PC-3 (cell line): ENCODE measurements around the gene CHRNA4. TPM values are rescaled to one million over a fixed set of nuclear protein-coding genes. Genes with fewer than 3 reads are reported as not detected.
"Not testable (repeated sequence)": the region's sequence is repeated elsewhere in the genome, so short reads cannot be mapped to it uniquely, and the experiment has no call there.

Experiments
- ATAC-seq: fragments of 200-7000 bp; cut with Tn5 transposase; 2 replicates; pipeline ENCODE4 v1.9.1; 2020; ENCODE audit warnings: mild to moderate bottlenecking, moderate library complexity
- BruUV-seq: library from RNA; stranded (reverse); fragments of 400-500 nt; replicated peaks from 2 replicates; lab custom pipeline; 2021; lab: Mats Ljungman, UMichigan
- CTCF ChIA-PET: fragments of 300-600 bp; sonication (Branson Sonifier 250); formaldehyde crosslinking; loops from one replicate; lab custom pipeline; 2022; ENCODE audit warnings: antibody characterized with exemption; lab: Charles Lee
- POLR2A ChIA-PET: fragments of 300-600 bp; sonication (Branson Sonifier 250); formaldehyde crosslinking; loops from one replicate; lab custom pipeline; 2022; ENCODE audit warnings: antibody characterized with exemption; ENCODE audit not compliant: unreplicated experiment; lab: Charles Lee
- DNase-seq: peaks from one replicate; pipeline ENCODE4 v3.0.0-alpha.2; 2015
- H2AFZ ChIP-seq: fragments of 300-600 bp; sonication (generic); 2 replicates; pipeline ENCODE4 v1.6.0; 2016; ENCODE audit warnings: antibody characterized with exemption, low read length
- H3F3A ChIP-seq: fragments of 300-600 bp; sonication (generic); one replicate; pipeline ENCODE4 v1.6.0; 2017; ENCODE audit warnings: antibody characterized with exemption, low read length, control low read depth, mild to moderate bottlenecking; ENCODE audit not compliant: unreplicated experiment
- H3K27ac ChIP-seq: fragments of 300-600 bp; sonication (generic); 2 replicates; pipeline ENCODE4 v1.5.1; 2016; ENCODE audit warnings: mild to moderate bottlenecking, low read length
- H3K27me3 ChIP-seq: fragments of 300-600 bp; sonication (generic); 2 replicates; pipeline ENCODE4 v1.6.1; 2016; ENCODE audit warnings: low read length, mixed read lengths
- H3K36me3 ChIP-seq: fragments of 300-600 bp; sonication (generic); 2 replicates; pipeline ENCODE4 v1.6.1; 2016; ENCODE audit warnings: low read depth, mixed run types, low read length, mixed read lengths
- H3K4me1 ChIP-seq: fragments of 300-600 bp; sonication (generic); 2 replicates; pipeline ENCODE4 v1.5.1; 2016; ENCODE audit warnings: low read length; ENCODE audit not compliant: insufficient read depth
- H3K4me2 ChIP-seq: fragments of 300-600 bp; sonication (generic); 2 replicates; pipeline ENCODE4 v1.6.0; 2016; ENCODE audit warnings: low read length
- H3K4me3 ChIP-seq: fragments of 300-600 bp; sonication (generic); 2 replicates; pipeline ENCODE4 v1.5.1; 2016; ENCODE audit warnings: mild to moderate bottlenecking, low read length, mixed read lengths
- H3K79me2 ChIP-seq: fragments of 300-600 bp; sonication (generic); 2 replicates; pipeline ENCODE4 v1.6.1; 2017; ENCODE audit warnings: low read length, mixed read lengths
- H3K9ac ChIP-seq: fragments of 300-600 bp; sonication (generic); 2 replicates; pipeline ENCODE4 v1.6.0; 2016; ENCODE audit warnings: mild to moderate bottlenecking, low read length
- H3K9me2 ChIP-seq: fragments of 300-600 bp; sonication (generic); replicated peaks from 2 replicates; pipeline ENCODE4 v1.6.1; 2016; ENCODE audit warnings: mixed run types, low read length, mixed read lengths
- H3K9me3 ChIP-seq: fragments of 300-600 bp; sonication (generic); 2 replicates; pipeline ENCODE4 v1.6.1; 2016; ENCODE audit warnings: low read length, mixed read lengths
- H4K20me1 ChIP-seq: fragments of 300-600 bp; sonication (generic); 2 replicates; pipeline ENCODE4 v1.6.1; 2016; ENCODE audit warnings: low read length, mixed read lengths
- CTCF ChIP-seq: fragments of 300-600 bp; sonication (generic); conservative IDR thresholded peaks from 2 replicates; pipeline ENCODE4 v1.5.1; 2017; ENCODE audit warnings: antibody characterized with exemption, low read depth, mild to moderate bottlenecking, low read length
- EZH2 ChIP-seq: fragments of 300-600 bp; sonication (generic); IDR thresholded peaks from one replicate; pipeline ENCODE4 v1.6.1; 2017; ENCODE audit warnings: antibody characterized with exemption, mild to moderate bottlenecking, low read length; ENCODE audit not compliant: unreplicated experiment
- EZH2phosphoT487 ChIP-seq: fragments of 300-600 bp; sonication (generic); IDR thresholded peaks from 2 replicates; pipeline ENCODE4 v1.6.1; 2018; ENCODE audit warnings: mild to moderate bottlenecking, antibody characterized with exemption, low read length, borderline replicate concordance
- intact Hi-C: fragments of 100-400 bp; cut with micrococcal nuclease; formaldehyde crosslinking; loops from 2 replicates; pipeline ENCODE4 v1.9.0; 2023
- total RNA-seq: library from RNA; depleted of rRNA; stranded (reverse); fragments of >200 nt; gene quantifications from 2 replicates; pipeline ENCODE4 v1.2.3, GENCODE V29; 2014

The CHRNA4 gene
- total RNA-seq, 1 experiment from 2014 or later = not detected

GRCh38 chr20:63342561-63343459 is 18.3 kb downstream of the CHRNA4 start:
- Histone ChIP-seq H4K20me1 (no peaks in the 10 kb centered on the region), H3K79me2 (no peaks in the 10 kb centered on the region), H3K27ac (no peak overlapping the region), H3K9me2 (no peaks in the 10 kb centered on the region), H3K36me3 (no peaks in the 10 kb centered on the region), H3K27me3 (peaks cover 77% of the 10 kb centered on the region), H3K4me2 (peak overlapping the region; percentile 39), H3K9ac (no peak overlapping the region), H3K4me1 (no peaks in the 10 kb centered on the region), H3K9me3 (no peaks in the 10 kb centered on the region), H3F3A (no peaks in the 10 kb centered on the region), H2AFZ (peak overlapping the region; percentile 62; the same call in 1 of the 2 replicates), H3K4me3 (peak overlapping the region; percentile 44; the same call in 1 of the 2 replicates)
- ChIA-PET POLR2A (no interaction called here), CTCF (no interaction called here)
- no TSS peak for BruUV-seq
- ATAC-seq (peak; percentile 15; the same call in 1 of the 2 replicates), DNase-seq (peak; percentile 4)
- intact Hi-C loops = no loop called here
- TF ChIP-seq EZH2 = no peak
- TF ChIP-seq EZH2phosphoT487 = no peak
- TF ChIP-seq CTCF = no peak

- not testable (repeated sequence) for H3F3A ChIP-seq
Measured at GRCh38 chr20:63340158-63340688, 20.9 kb downstream of the CHRNA4 start.

GRCh38 chr20:63339154-63340094 is 21.7 kb downstream of the CHRNA4 start:
- BruUV-seq, DNase-seq, POLR2A ChIA-PET, H3K9me2 ChIP-seq, intact Hi-C loops, H4K20me1 ChIP-seq, H3K9me3 ChIP-seq, H3K27ac ChIP-seq, H3K4me1 ChIP-seq, H3K79me2 ChIP-seq, H3F3A ChIP-seq, ATAC-seq, H2AFZ ChIP-seq, CTCF ChIA-PET, H3K9ac ChIP-seq, H3K36me3 ChIP-seq, H3K4me3 ChIP-seq, H3K4me2 ChIP-seq: not testable (repeated sequence)
- peaks cover 67% of the 10 kb centered on the region for H3K27me3 ChIP-seq

More at GRCh38 chr20:63340158-63340688, 20.9 kb downstream of the CHRNA4 start:
- H3K9me3 ChIP-seq, ATAC-seq, H3K79me2 ChIP-seq, H4K20me1 ChIP-seq, H3K4me2 ChIP-seq, H3K9me2 ChIP-seq, intact Hi-C loops, H2AFZ ChIP-seq, BruUV-seq, DNase-seq, CTCF ChIA-PET, POLR2A ChIA-PET, H3K9ac ChIP-seq, H3K4me1 ChIP-seq, H3K27ac ChIP-seq, H3K36me3 ChIP-seq, H3K4me3 ChIP-seq: not testable (repeated sequence)
- peaks cover 75% of the 10 kb centered on the region for H3K27me3 ChIP-seq
